PC-9 (cell line): Measurements from ENCODE around the gene MB.
"Not testable (repeated sequence)": the region's sequence is repeated elsewhere in the genome, so short reads cannot be mapped to it uniquely, and the experiment has no call there.

Experiments
- CTCF ChIP-seq: fragments of 200-600 bp; sonication (generic); conservative IDR thresholded peaks from 2 replicates; pipeline ENCODE4 v1.6.1; 2017; ENCODE audit warnings: mixed run types, antibody characterized with exemption, mild to moderate bottlenecking, moderate library complexity
- EZH2 ChIP-seq: fragments of 200-600 bp; sonication (generic); IDR thresholded peaks from 2 replicates; pipeline ENCODE4 v1.8.0; 2017; ENCODE audit warnings: antibody characterized with exemption, low read depth

GRCh38 chr22:35623885-35624284 is 6.8 kb upstream of the MB start:
- not testable (repeated sequence) for TF ChIP-seq CTCF, EZH2
